Measurements from ENCODE around the gene MT1A. TPM values are rescaled to one million over a fixed set of nuclear protein-coding genes. Genes with fewer than 3 reads are reported as not detected.

Gene MT1A
- polyA plus RNA-seq, 1 of the 3 experiments (the other 2 are of a cell fraction): 5.4 TPM

- Histone ChIP-seq H3K79me2 (ENCODE audit: insufficient read depth) (peaks cover 13% of the 10 kb centered on the region), H3K27me3 (ENCODE audit: insufficient read depth) (no peaks in the 10 kb centered on the region), H3K27ac (ENCODE audit: low read depth in 2 of 2, low read length in 1 of 2) (0 out of 4 replicates have a peak overlapping the region, but pooled peaks of 1 of the 2 experiments have one; percentile 96), H3K4me2 (no peak overlapping the region), H3K9me2 (no peaks in the 10 kb centered on the region), H3F3A (replicated peaks; ENCODE audit: insufficient read depth) (peaks cover 46% of the 10 kb centered on the region), H3K9ac (no peak overlapping the region), H3K4me1 (ENCODE audit: control insufficient read depth in 1 of 2, insufficient read depth in 2 of 2, low read depth in 1 of 2, low read length in 1 of 2) (peaks cover 20 to 32% of the 10 kb centered on the region in 2 experiments; a peak in 3 of 4 replicates), H2AFZ (ENCODE audit: low read depth) (no peak overlapping the region), H3K36me3 (replicated peaks in 1 of 2; ENCODE audit: control insufficient read depth in 1 of 2, insufficient read depth in 2 of 2, low read length in 1 of 2) (no peaks in the 10 kb centered on the region), H3K9me3 (no peaks in the 10 kb centered on the region), H3K4me3 (ENCODE audit: low read depth in 2 of 2, low read length in 1 of 2) (no peak overlapping the region), H4K20me1 (ENCODE audit: insufficient read depth) (no peaks in the 10 kb centered on the region; the same call in 1 of the 2 replicates)
- no peak for DNase-seq
- 97% methylated on average over 4 of the region's 4 CpGs for WGBS (ENCODE audit: low lambda C conversion rate)
- TF ChIP-seq TAF1 (IDR thresholded peaks at IDR 0.05; ENCODE audit: borderline replicate concordance, low read depth, low read length): no peak
- no peak for TF ChIP-seq JUND (IDR thresholded peaks at IDR 0.05)
- TF ChIP-seq MEF2A (IDR thresholded peaks at IDR 0.05; ENCODE audit: borderline replicate concordance, low read depth): no peak
- TF ChIP-seq FOSL2 (IDR thresholded peaks at IDR 0.05; ENCODE audit: borderline replicate concordance, low read depth): no peak
- TF ChIP-seq GABPA (IDR thresholded peaks at IDR 0.05; ENCODE audit: low read depth): no peak
- TF ChIP-seq CTCF (IDR thresholded peaks at IDR 0.05): no peak
- TF ChIP-seq USF1 (IDR thresholded peaks at IDR 0.05; ENCODE audit: borderline replicate concordance, low read depth): no peak
- no peak for TF ChIP-seq MAX (IDR thresholded peaks at IDR 0.05; ENCODE audit: low read depth)
- no peak for TF ChIP-seq YY1 (IDR thresholded peaks at IDR 0.05; ENCODE audit: low read depth)
- no peak for TF ChIP-seq RAD21 (IDR thresholded peaks at IDR 0.05; ENCODE audit: low read length)
- CTCF ChIA-PET: interaction anchor here (0.6 to 8.2 kb wide), 8 partner anchors 14 to 535 kb away, joined by 3 to 138 read pairs (median 4); no protein-coding TSS in a partner anchor
- POLR2A ChIA-PET: no interaction called here
Observed at GRCh38 chr16:56604966-56605365, 33.5 kb upstream of the MT1A start.

GRCh38 chr16:56605475-56605874 is 33.0 kb upstream of the MT1A start:
- DNase-seq: no peak
- Histone ChIP-seq H3K79me2 (ENCODE audit: insufficient read depth) (peaks cover 18% of the 10 kb centered on the region), H3K27ac (ENCODE audit: low read depth in 2 of 2, low read length in 1 of 2) (peak overlapping the region in 1 of 2 experiments; percentile 96; a peak in 3 of 4 replicates), H3K4me3 (ENCODE audit: low read depth in 2 of 2, low read length in 1 of 2) (no peak overlapping the region), H3F3A (replicated peaks; ENCODE audit: insufficient read depth) (peaks cover 51% of the 10 kb centered on the region), H3K27me3 (ENCODE audit: insufficient read depth) (no peaks in the 10 kb centered on the region), H2AFZ (ENCODE audit: low read depth) (no peak overlapping the region), H3K9me2 (no peaks in the 10 kb centered on the region), H3K9ac (no peak overlapping the region), H3K36me3 (replicated peaks in 1 of 2; ENCODE audit: control insufficient read depth in 1 of 2, insufficient read depth in 2 of 2, low read length in 1 of 2) (no peaks in the 10 kb centered on the region), H3K4me2 (0 out of 2 replicates have a peak overlapping the region, but pooled peaks have one; percentile 88), H4K20me1 (ENCODE audit: insufficient read depth) (no peaks in the 10 kb centered on the region; the same call in 1 of the 2 replicates), H3K9me3 (no peaks in the 10 kb centered on the region), H3K4me1 (ENCODE audit: control insufficient read depth in 1 of 2, insufficient read depth in 2 of 2, low read depth in 1 of 2, low read length in 1 of 2) (peaks cover 25 to 36% of the 10 kb centered on the region in 2 experiments; a peak in 3 of 4 replicates)
- no peak for TF ChIP-seq ELF1 (IDR thresholded peaks at IDR 0.05)
- TF ChIP-seq IRF3 (IDR thresholded peaks at IDR 0.05; ENCODE audit: low read depth, low read length): no peak
- no peak for TF ChIP-seq RXRA (IDR thresholded peaks at IDR 0.05; ENCODE audit: borderline replicate concordance, low read depth)
- TF ChIP-seq TAF1 (IDR thresholded peaks at IDR 0.05; ENCODE audit: borderline replicate concordance, low read depth, low read length): no peak
- no peak for TF ChIP-seq TEAD4 (IDR thresholded peaks at IDR 0.05; ENCODE audit: borderline replicate concordance, insufficient read depth)
- 88% methylated on average over 1 of the region's 1 CpG for WGBS (ENCODE audit: low lambda C conversion rate)
- POLR2A ChIA-PET: no interaction called here
- CTCF ChIA-PET: interaction anchor here (1.1 to 8.2 kb wide), 7 partner anchors 13 to 185 kb away, joined by 3 to 138 read pairs (median 4); no protein-coding TSS in a partner anchor

Data from SK-N-SH (cell line).